Activated CD4-positive, alpha-beta T cell treated with anti-CD3 and anti-CD28 coated beads, Interleukin-2, amount 10 ng/mL, durations not matched to agents 7 days and 5 days (primary cell): Measurements from ENCODE around the gene GNB2. TPM values are rescaled to one million over a fixed set of nuclear protein-coding genes. Genes with fewer than 3 reads are reported as not detected.
"Not testable (repeated sequence)": the region's sequence is repeated elsewhere in the genome, so short reads cannot be mapped to it uniquely, and the experiment has no call there.

Experiments used
- CTCF ChIA-PET: fragments of 350-600 bp; sonication (Branson Sonifier 250); formaldehyde crosslinking; loops from one replicate; lab custom pipeline; 2021; ENCODE audit warnings: antibody characterized with exemption; lab: Charles Lee
- POLR2A ChIA-PET: fragments of 350-600 bp; sonication (Branson Sonifier 250); formaldehyde crosslinking; loops from one replicate; lab custom pipeline; 2021; ENCODE audit warnings: antibody characterized with exemption; lab: Charles Lee
- DNase-seq: peaks from one replicate; pipeline ENCODE4 v3.0.0-alpha.2; 2020
- H3K27ac Mint-ChIP-seq: one replicate; pipeline ENCODE4 v1.8.0; 2021; ENCODE audit warnings: mild to moderate bottlenecking, moderate library complexity, mixed read lengths
- H3K27me3 Mint-ChIP-seq: one replicate; pipeline ENCODE4 v1.8.0; 2021; ENCODE audit warnings: mixed read lengths
- H3K36me3 Mint-ChIP-seq: one replicate; pipeline ENCODE4 v1.8.0; 2021; ENCODE audit warnings: low read depth, mixed read lengths
- H3K4me1 Mint-ChIP-seq: one replicate; pipeline ENCODE4 v1.8.0; 2021; ENCODE audit warnings: mixed read lengths
- H3K4me3 Mint-ChIP-seq: one replicate; pipeline ENCODE4 v1.8.0; 2021; ENCODE audit warnings: mild to moderate bottlenecking, moderate library complexity, mixed read lengths
- H3K9me3 Mint-ChIP-seq: one replicate; pipeline ENCODE4 v1.8.0; 2021; ENCODE audit warnings: mixed read lengths
- total RNA-seq, 2 experiments: library from RNA; stranded (reverse); gene quantifications; one replicate each; pipeline ENCODE4 v1.2.3, GENCODE V29; 2021

Gene GNB2
- total RNA-seq, 2 experiments from 2014 or later, result 238 to 249 TPM

- Mint-ChIP-seq H3K27ac (no peak overlapping the region), H3K4me3 (no peak overlapping the region), H3K27me3 (peaks cover 49% of the 10 kb centered on the region)
These were observed 46.2 kb downstream of the GNB2 start for GRCh38 chr7:100719523-100720278.

DNA sequence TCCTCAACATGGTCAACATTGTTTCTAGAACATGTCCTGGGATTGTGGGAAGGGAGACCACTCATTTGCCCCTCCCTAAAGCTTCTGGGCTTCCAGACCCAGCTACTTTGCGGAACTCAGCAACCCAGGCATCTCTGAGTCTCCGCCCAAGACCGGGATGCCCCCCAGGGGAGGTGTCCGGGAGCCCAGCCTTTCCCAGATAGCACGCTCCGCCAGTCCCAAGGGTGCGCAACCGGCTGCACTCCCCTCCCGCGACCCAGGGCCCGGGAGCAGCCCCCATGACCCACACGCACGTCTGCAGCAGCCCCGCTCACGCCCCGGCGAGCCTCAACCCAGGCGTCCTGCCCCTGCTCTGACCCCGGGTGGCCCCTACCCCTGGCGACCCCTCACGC lies 46.7 kb downstream of the GNB2 start, which contains the start of gene EPO:
Gene EPO, plus strand, starts transcription at position 190 of the 392 bp plus-strand sequence. CDS start 513 bp downstream, outside the sequence.
- H3K4me3 Mint-ChIP-seq, result no peak within 1 kb of the TSS
- H3K4me1 Mint-ChIP-seq, result peaks cover 4% of the 10 kb centered on the region
- peaks cover 49% of the 10 kb centered on the region for H3K27me3 Mint-ChIP-seq
- no peak within 1 kb of the TSS for H3K27ac Mint-ChIP-seq
- H3K9me3 Mint-ChIP-seq, result peaks cover 5% of the 10 kb centered on the region
- no peak for DNase-seq
- peaks cover 2% of the 10 kb centered on the region for H3K36me3 Mint-ChIP-seq
- POLR2A ChIA-PET, result no interaction called here
- CTCF ChIA-PET, result interaction anchor here (0.7 to 1.3 kb wide), 3 partner anchors 9 to 367 kb away, joined by 3 to 6 read pairs (median 4); partner anchors contain the start of gene POP7

More at GRCh38 chr7:100719523-100720278, 46.2 kb downstream of the GNB2 start:
- peaks cover 1% of the 10 kb centered on the region for H3K4me1 Mint-ChIP-seq
- DNase-seq, result no peak
- peaks cover 5% of the 10 kb centered on the region for H3K9me3 Mint-ChIP-seq
- peaks cover 2% of the 10 kb centered on the region for H3K36me3 Mint-ChIP-seq
- POLR2A ChIA-PET, result no interaction called here
- CTCF ChIA-PET, result interaction anchor here (0.7 to 1.5 kb wide), 4 partner anchors 9 to 367 kb away, joined by 3 to 6 read pairs (median 4); partner anchors contain the start of gene POP7

GRCh38 chr7:100720671-100721504 lies 47.3 kb downstream of the GNB2 start:
- CTCF ChIA-PET, result interaction anchor here (0.7 to 1.3 kb wide), 2 partner anchors 15 to 368 kb away, joined by 3 to 6 read pairs; partner anchors contain the start of gene POP7
- POLR2A ChIA-PET, result no interaction called here
- no peak overlapping the region for H3K4me3 Mint-ChIP-seq
- H3K36me3 Mint-ChIP-seq, result peaks cover 2% of the 10 kb centered on the region
- no peak for DNase-seq
- H3K4me1 Mint-ChIP-seq, result peaks cover 4% of the 10 kb centered on the region
- peaks cover 49% of the 10 kb centered on the region for H3K27me3 Mint-ChIP-seq
- no peak overlapping the region for H3K27ac Mint-ChIP-seq
- H3K9me3 Mint-ChIP-seq, result peaks cover 5% of the 10 kb centered on the region

- ChIA-PET CTCF (no interaction called here), POLR2A (no interaction called here)
- peaks cover 4% of the 10 kb centered on the region for H3K4me1 Mint-ChIP-seq
- peaks cover 49% of the 10 kb centered on the region for H3K27me3 Mint-ChIP-seq
- H3K4me3 Mint-ChIP-seq, result no peak overlapping the region
- H3K36me3 Mint-ChIP-seq, result peaks cover 2% of the 10 kb centered on the region
- no peak for DNase-seq
- peaks cover 5% of the 10 kb centered on the region for H3K9me3 Mint-ChIP-seq
- no peak overlapping the region for H3K27ac Mint-ChIP-seq
These were observed 47.9 kb downstream of the GNB2 start for GRCh38 chr7:100721505-100721812.

DNA sequence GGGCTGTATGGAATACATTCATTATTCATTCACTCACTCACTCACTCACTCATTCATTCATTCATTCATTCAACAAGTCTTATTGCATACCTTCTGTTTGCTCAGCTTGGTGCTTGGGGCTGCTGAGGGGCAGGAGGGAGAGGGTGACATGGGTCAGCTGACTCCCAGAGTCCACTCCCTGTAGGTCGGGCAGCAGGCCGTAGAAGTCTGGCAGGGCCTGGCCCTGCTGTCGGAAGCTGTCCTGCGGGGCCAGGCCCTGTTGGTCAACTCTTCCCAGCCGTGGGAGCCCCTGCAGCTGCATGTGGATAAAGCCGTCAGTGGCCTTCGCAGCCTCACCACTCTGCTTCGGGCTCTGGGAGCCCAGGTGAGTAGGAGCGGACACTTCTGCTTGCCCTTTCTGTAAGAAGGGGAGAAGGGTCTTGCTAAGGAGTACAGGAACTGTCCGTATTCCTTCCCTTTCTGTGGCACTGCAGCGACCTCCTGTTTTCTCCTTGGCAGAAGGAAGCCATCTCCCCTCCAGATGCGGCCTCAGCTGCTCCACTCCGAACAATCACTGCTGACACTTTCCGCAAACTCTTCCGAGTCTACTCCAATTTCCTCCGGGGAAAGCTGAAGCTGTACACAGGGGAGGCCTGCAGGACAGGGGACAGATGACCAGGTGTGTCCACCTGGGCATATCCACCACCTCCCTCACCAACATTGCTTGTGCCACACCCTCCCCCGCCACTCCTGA lies 49.1 kb downstream of the GNB2 start:
- Mint-ChIP-seq H3K27ac (no peak overlapping the region), H3K9me3 (peaks cover 5% of the 10 kb centered on the region), H3K4me1 (peaks cover 4% of the 10 kb centered on the region), H3K27me3 (peaks cover 46% of the 10 kb centered on the region), H3K36me3 (peaks cover 2% of the 10 kb centered on the region), H3K4me3 (no peak overlapping the region)
- no peak for DNase-seq
- CTCF ChIA-PET, result interaction anchor here (1.1 kb wide), 1 partner anchor 32 kb away, joined by 4 read pairs; no protein-coding TSS in a partner anchor
- POLR2A ChIA-PET, result no interaction called here

GRCh38 chr7:100723732-100724275 lies 50.3 kb downstream of the GNB2 start:
- POLR2A ChIA-PET, result no interaction called here
- H3K36me3 Mint-ChIP-seq, result peaks cover 2% of the 10 kb centered on the region
- no peak overlapping the region for H3K4me3 Mint-ChIP-seq
- peaks cover 35% of the 10 kb centered on the region for H3K27me3 Mint-ChIP-seq
- CTCF ChIA-PET, result interaction anchor here (1.1 to 2.8 kb wide), 2 partner anchors 19 to 32 kb away, joined by 3 to 15 read pairs; partner anchors contain the start of gene POP7
- H3K9me3 Mint-ChIP-seq, result peaks cover 3% of the 10 kb centered on the region
- peaks cover 3% of the 10 kb centered on the region for H3K4me1 Mint-ChIP-seq
- H3K27ac Mint-ChIP-seq, result no peak overlapping the region
- DNase-seq, result no peak

- H3K36me3 Mint-ChIP-seq, DNase-seq, H3K9me3 Mint-ChIP-seq, H3K27ac Mint-ChIP-seq, H3K4me3 Mint-ChIP-seq, POLR2A ChIA-PET, H3K4me1 Mint-ChIP-seq: not testable (repeated sequence)
- peaks cover 31% of the 10 kb centered on the region for H3K27me3 Mint-ChIP-seq
- CTCF ChIA-PET, result interaction anchor here (1.1 to 2.8 kb wide), 2 partner anchors 19 to 32 kb away, joined by 3 to 15 read pairs; partner anchors contain the start of gene POP7
These were observed 50.8 kb downstream of the GNB2 start for GRCh38 chr7:100724364-100724763.

GRCh38 chr7:100726996-100727761 lies 53.6 kb downstream of the GNB2 start:
- POLR2A ChIA-PET, result no interaction called here
- CTCF ChIA-PET, result no interaction called here
- no peak overlapping the region for H3K4me3 Mint-ChIP-seq
- no peaks in the 10 kb centered on the region for H3K9me3 Mint-ChIP-seq
- H3K4me1 Mint-ChIP-seq, result peaks cover 3% of the 10 kb centered on the region
- no peak overlapping the region for H3K27ac Mint-ChIP-seq
- no peak for DNase-seq
- no peaks in the 10 kb centered on the region for H3K36me3 Mint-ChIP-seq
- H3K27me3 Mint-ChIP-seq, result peaks cover 7% of the 10 kb centered on the region

DNA sequence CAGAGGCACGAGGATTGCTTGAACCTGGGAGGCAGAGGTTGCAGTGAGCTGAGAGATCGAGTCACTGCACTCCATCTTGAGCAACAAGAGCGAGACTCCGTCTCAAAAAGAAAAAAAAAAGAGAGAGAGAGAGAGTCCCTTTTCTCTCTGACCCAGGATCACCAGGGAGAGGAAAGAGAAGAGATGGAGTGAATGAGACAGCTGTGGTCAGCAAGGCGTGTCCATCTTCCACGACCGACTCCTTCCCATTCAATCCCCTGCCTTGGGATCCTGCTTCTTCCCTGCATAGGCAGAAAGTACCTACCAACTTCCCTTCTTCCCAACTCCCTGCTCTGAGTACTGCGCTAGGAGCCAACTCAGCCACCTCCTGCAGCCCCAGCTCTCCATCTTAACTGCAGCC lies 54.7 kb downstream of the GNB2 start:
- Mint-ChIP-seq H3K36me3 (no peaks in the 10 kb centered on the region), H3K27me3 (peaks cover 2% of the 10 kb centered on the region), H3K4me3 (no peak overlapping the region), H3K9me3 (no peaks in the 10 kb centered on the region), H3K27ac (no peak overlapping the region), H3K4me1 (peaks cover 3% of the 10 kb centered on the region)
- no peak for DNase-seq
- ChIA-PET POLR2A (no interaction called here), CTCF (interaction anchor here (0.6 kb wide), 2 partner anchors 78 to 251 kb away, joined by 3 to 4 read pairs; no protein-coding TSS in a partner anchor)
